Naive B cell (primary cell): ENCODE data around the gene MFSD6. TPM values are rescaled to one million over a fixed set of nuclear protein-coding genes. Genes with fewer than 3 reads are reported as not detected.
"Not testable (repeated sequence)": the region's sequence is repeated elsewhere in the genome, so short reads cannot be mapped to it uniquely, and the experiment has no call there.

Experiments
- ATAC-seq, 2 donors: fragments of 150-1000 bp; cut with Tn5 transposase; 2 replicates each; pipeline ENCODE4 v1.10.0; 2021; ENCODE audit warnings: low read depth in 2 of 2, mild to moderate bottlenecking in 2 of 2, moderate library complexity in 2 of 2
- DNase-seq: peaks from one replicate; pipeline ENCODE4 v3.0.0; 2022
- H3K27ac Mint-ChIP-seq, 6 donors: one replicate each; pipeline ENCODE4 v1.8.0; 2020 to 2022; ENCODE audit warnings: mild to moderate bottlenecking in 6 of 6, mixed read lengths in 6 of 6, moderate library complexity in 5 of 6, inconsistent platforms in 2 of 6
- H3K27me3 Mint-ChIP-seq, 3 donors: one replicate each; pipeline ENCODE4 v1.8.0; 2021 to 2022; ENCODE audit warnings: mixed read lengths in 3 of 3, mild to moderate bottlenecking in 1 of 3
- H3K36me3 Mint-ChIP-seq, 2 donors: one replicate each; pipeline ENCODE4 v1.8.0; 2020 to 2022; ENCODE audit warnings: mixed read lengths in 2 of 2, inconsistent platforms in 1 of 2, mild to moderate bottlenecking in 1 of 2
- H3K4me1 Mint-ChIP-seq, 3 donors: one replicate each; pipeline ENCODE4 v1.8.0; 2020 to 2022; ENCODE audit warnings: mixed read lengths in 3 of 3, inconsistent platforms in 1 of 3, mild to moderate bottlenecking in 1 of 3, moderate library complexity in 1 of 3
- H3K4me3 Mint-ChIP-seq, 8 donors: one replicate each; pipeline ENCODE4 v1.8.0; 2020 to 2022; ENCODE audit warnings: mild to moderate bottlenecking in 8 of 8, mixed read lengths in 8 of 8, moderate library complexity in 8 of 8, inconsistent platforms in 2 of 8
- H3K9me3 Mint-ChIP-seq, 7 donors: one replicate each; pipeline ENCODE4 v1.8.0; 2020 to 2022; ENCODE audit warnings: mixed read lengths in 7 of 7, mild to moderate bottlenecking in 5 of 7, inconsistent platforms in 2 of 7, moderate library complexity in 1 of 7
- polyA plus RNA-seq, 6 donors: library from polyadenylated mRNA; unstranded; fragments of 300-500 nt; fragmentation: Illumina TruSeq; gene quantifications; one replicate each; pipeline ENCODE4 v1.2.3, GENCODE V29; 2021; ENCODE audit warnings: low read depth in 6 of 6

MFSD6 gene
- polyA plus RNA-seq, 6 donors from 2014 or later: 2.0 to 16.7 (median 12.0) TPM

DNA sequence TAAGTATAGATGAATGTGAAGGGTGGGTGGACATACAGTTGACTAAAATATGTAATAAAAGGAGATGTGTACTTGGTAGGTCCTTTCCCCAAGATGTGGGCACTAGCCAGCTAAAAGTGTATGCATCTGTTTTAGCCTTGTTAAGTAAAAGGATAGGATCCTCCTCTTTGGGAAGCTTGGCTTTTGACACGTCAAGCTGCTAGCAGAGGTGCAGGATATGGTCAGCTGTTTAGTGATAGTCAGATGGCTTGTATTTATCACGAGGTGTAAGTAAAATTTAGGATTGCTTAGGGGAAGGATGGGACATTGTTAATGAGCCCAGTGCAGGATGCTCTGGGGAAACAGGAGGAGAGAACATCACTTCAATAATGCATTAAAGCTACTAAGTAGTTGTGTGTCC, 1.5 kb downstream of the MFSD6 start:
- Mint-ChIP-seq H3K4me1 (peaks cover 28 to 37% (median 31%) of the 10 kb centered on the region in 3 donors), H3K4me3 (peak overlapping the region; percentile 7 to 95 (median 90)), H3K27me3 (no peaks in the 10 kb centered on the region), H3K9me3 (no peaks in the 10 kb centered on the region), H3K27ac (peak overlapping the region in 5 of 6 donors; percentile 6 to 97 (median 95)), H3K36me3 (no peaks in the 10 kb centered on the region)
- DNase-seq: no peak
- no peak for ATAC-seq

DNA sequence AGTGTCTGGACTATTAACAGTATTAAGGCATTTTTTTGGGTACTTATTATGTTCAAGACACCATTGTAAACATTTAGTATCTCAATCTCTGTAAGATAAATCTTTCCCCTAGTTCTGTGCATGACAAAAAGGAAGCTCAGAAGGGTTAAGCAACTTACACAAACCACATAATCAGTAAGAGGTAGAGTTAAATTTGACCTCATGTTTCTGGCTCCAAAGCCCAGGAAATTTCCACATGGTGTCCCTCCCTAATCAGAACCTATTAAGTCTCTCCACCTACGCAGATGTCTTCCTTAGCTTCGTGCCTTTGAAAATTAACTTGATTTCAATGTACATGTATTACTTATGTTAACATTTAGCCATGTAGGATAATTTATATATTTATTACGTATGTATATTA, 2.0 kb downstream of the MFSD6 start:
- DNase-seq: no peak
- Mint-ChIP-seq H3K36me3 (no peaks in the 10 kb centered on the region), H3K27me3 (no peaks in the 10 kb centered on the region), H3K9me3 (no peaks in the 10 kb centered on the region), H3K4me1 (peaks cover 28 to 38% (median 31%) of the 10 kb centered on the region in 3 donors), H3K4me3 (peak overlapping the region in 5 of 8 donors; percentile 31 to 93 (median 88)), H3K27ac (peak overlapping the region in 2 of 6 donors; percentile 89 to 96)
- no peak for ATAC-seq

GRCh38 chr2:190412966-190413365, 4.8 kb downstream of the MFSD6 start:
- ATAC-seq (no peak), DNase-seq (no peak)
- Mint-ChIP-seq H3K4me3 (peak overlapping the region in 2 of 8 donors; percentile 13 to 44), H3K4me1 (peaks cover 33 to 54% (median 37%) of the 10 kb centered on the region in 3 donors), H3K36me3 (no peaks in the 10 kb centered on the region), H3K27ac (peak overlapping the region in 4 of 6 donors; percentile 13 to 89 (median 30)), H3K27me3 (no peaks in the 10 kb centered on the region), H3K9me3 (no peaks in the 10 kb centered on the region)

GRCh38 chr2:190413421-190413820, 5.3 kb downstream of the MFSD6 start:
- H3K9me3 Mint-ChIP-seq: no peaks in the 10 kb centered on the region
- peak overlapping the region in 4 of 6 donors; percentile 36 to 89 (median 64) for H3K27ac Mint-ChIP-seq
- ATAC-seq (no peak), DNase-seq (no peak)
- H3K36me3 Mint-ChIP-seq: no peaks in the 10 kb centered on the region
- H3K4me3 Mint-ChIP-seq: peak overlapping the region in 1 of 8 donors; percentile 12
- H3K27me3 Mint-ChIP-seq: no peaks in the 10 kb centered on the region
- peaks cover 33 to 59% (median 40%) of the 10 kb centered on the region in 3 donors for H3K4me1 Mint-ChIP-seq

DNA sequence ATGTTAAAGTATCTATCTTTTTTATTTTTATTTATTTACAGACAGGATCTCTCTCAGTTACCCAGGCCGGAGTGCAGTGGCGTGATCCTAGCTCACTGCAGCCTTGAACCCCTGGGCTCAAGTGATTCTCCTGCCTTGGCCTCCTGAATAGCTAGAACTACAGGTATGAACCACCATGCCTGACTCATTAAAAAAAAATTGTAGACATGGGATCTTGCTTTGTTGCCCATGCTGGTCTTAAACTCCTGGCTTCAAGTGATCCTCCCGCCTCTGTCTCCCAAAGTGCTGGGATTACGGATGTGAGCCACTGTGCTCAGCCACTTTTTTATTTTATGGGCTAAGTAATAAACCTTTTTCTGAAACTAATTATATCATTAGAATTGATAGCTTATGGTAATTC, 7.1 kb downstream of the MFSD6 start:
- no peak for DNase-seq
- ATAC-seq: no peak
- no peak overlapping the region for H3K4me3 Mint-ChIP-seq
- H3K27ac Mint-ChIP-seq: peak overlapping the region in 5 of 6 donors; percentile 10 to 93 (median 56)
- peaks cover 29 to 60% (median 46%) of the 10 kb centered on the region in 3 donors for H3K4me1 Mint-ChIP-seq
- H3K27me3 Mint-ChIP-seq: no peaks in the 10 kb centered on the region
- H3K36me3 Mint-ChIP-seq: peaks cover 0 to 12% of the 10 kb centered on the region in 2 donors
- no peaks in the 10 kb centered on the region for H3K9me3 Mint-ChIP-seq

- Mint-ChIP-seq H3K4me1 (peaks cover 37 to 66% (median 54%) of the 10 kb centered on the region in 3 donors), H3K4me3 (peak overlapping the region in 4 of 8 donors; percentile 13 to 69 (median 53)), H3K27me3 (no peaks in the 10 kb centered on the region), H3K27ac (peak overlapping the region; percentile 0 to 93 (median 51)), H3K36me3 (peaks cover 0 to 12% of the 10 kb centered on the region in 2 donors), H3K9me3 (no peaks in the 10 kb centered on the region)
- DNase-seq (no peak), ATAC-seq (peak; percentile 51 to 60)
These were observed 7.9 kb downstream of the MFSD6 start for GRCh38 chr2:190415794-190416775.

DNA sequence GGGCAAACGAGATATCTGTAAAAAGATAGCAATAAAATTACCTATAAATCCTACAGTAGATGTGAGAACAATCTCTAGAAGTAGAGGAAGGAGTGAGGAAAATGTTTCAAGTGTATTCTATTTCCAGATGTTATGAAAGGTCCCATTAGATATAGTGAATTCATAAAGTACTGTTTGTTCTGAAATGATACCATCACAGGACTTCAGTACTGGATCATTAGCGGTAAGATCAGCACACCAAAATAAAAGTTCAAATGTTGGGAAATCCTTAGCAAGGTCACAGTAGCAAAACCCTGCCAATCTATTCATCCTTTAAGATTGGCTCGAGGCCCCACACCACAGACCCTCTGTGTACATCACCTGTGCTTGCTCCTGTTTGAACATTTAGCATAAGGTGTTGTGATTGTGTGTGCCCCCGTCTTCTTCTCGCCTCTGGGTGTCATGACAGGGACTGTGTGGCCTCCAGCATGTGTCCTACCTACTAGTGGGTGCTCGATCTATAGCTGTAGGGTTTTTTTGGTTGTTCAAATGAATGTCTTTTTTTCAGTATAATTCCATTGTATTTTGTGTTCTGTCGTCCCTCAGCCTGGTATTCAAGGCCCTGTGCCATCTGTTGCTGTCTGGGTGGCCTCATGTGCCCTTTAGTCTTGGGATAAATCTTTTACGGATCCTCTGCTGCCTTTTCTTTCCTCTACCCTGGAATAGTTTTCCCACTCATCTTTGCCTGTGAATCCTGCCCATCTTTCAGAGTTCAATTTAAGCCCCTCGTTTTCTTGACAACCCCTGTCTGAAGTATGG, 9.1 kb downstream of the MFSD6 start:
- peaks cover 36 to 67% (median 59%) of the 10 kb centered on the region in 3 donors for H3K4me1 Mint-ChIP-seq
- peak overlapping the region in 4 of 6 donors; percentile 31 to 91 (median 60) for H3K27ac Mint-ChIP-seq
- no peak for ATAC-seq
- H3K27me3 Mint-ChIP-seq: no peaks in the 10 kb centered on the region
- H3K4me3 Mint-ChIP-seq: peak overlapping the region in 2 of 8 donors; percentile 9 to 35
- peaks cover 0 to 12% of the 10 kb centered on the region in 2 donors for H3K36me3 Mint-ChIP-seq
- H3K9me3 Mint-ChIP-seq: no peaks in the 10 kb centered on the region
- no peak for DNase-seq

- H3K27ac Mint-ChIP-seq: peak overlapping the region in 3 of 6 donors; percentile 33 to 86 (median 65)
- peaks cover 35 to 62% (median 57%) of the 10 kb centered on the region in 3 donors for H3K4me1 Mint-ChIP-seq
- H3K27me3 Mint-ChIP-seq: no peaks in the 10 kb centered on the region
- no peak for DNase-seq
- peaks cover 0 to 12% of the 10 kb centered on the region in 2 donors for H3K36me3 Mint-ChIP-seq
- H3K9me3 Mint-ChIP-seq: no peaks in the 10 kb centered on the region
- peak overlapping the region in 1 of 8 donors; percentile 64 for H3K4me3 Mint-ChIP-seq
- ATAC-seq: no peak
These were observed 10.6 kb downstream of the MFSD6 start for GRCh38 chr2:190418727-190419126.

- Mint-ChIP-seq H3K4me3 (no peak overlapping the region), H3K4me1 (peaks cover 32 to 59% (median 53%) of the 10 kb centered on the region in 3 donors), H3K36me3 (peaks cover 0 to 17% of the 10 kb centered on the region in 2 donors), H3K27ac (peak overlapping the region in 3 of 6 donors; percentile 9 to 71 (median 22)), H3K9me3 (no peaks in the 10 kb centered on the region), H3K27me3 (no peaks in the 10 kb centered on the region)
- ATAC-seq (no peak), DNase-seq (no peak)
These were observed 12.6 kb downstream of the MFSD6 start for GRCh38 chr2:190420801-190421200.

- no peak for ATAC-seq
- no peak overlapping the region for H3K4me3 Mint-ChIP-seq
- peak overlapping the region in 1 of 6 donors; percentile 17 for H3K27ac Mint-ChIP-seq
- H3K27me3 Mint-ChIP-seq: no peaks in the 10 kb centered on the region
- peaks cover 27 to 41% (median 40%) of the 10 kb centered on the region in 3 donors for H3K4me1 Mint-ChIP-seq
- peaks cover 0 to 4% (median 0%) of the 10 kb centered on the region in 7 donors for H3K9me3 Mint-ChIP-seq
- DNase-seq: no peak
- peaks cover 0 to 10% of the 10 kb centered on the region in 2 donors for H3K36me3 Mint-ChIP-seq
These were observed 17.2 kb downstream of the MFSD6 start for GRCh38 chr2:190425221-190425866.

- Mint-ChIP-seq H3K4me3 (no peak overlapping the region), H3K36me3 (peaks cover 0 to 10% of the 10 kb centered on the region in 2 donors), H3K9me3 (peaks cover 0 to 4% (median 0%) of the 10 kb centered on the region in 7 donors), H3K4me1 (peaks cover 21 to 33% (median 32%) of the 10 kb centered on the region in 3 donors), H3K27me3 (no peaks in the 10 kb centered on the region), H3K27ac (peak overlapping the region in 2 of 6 donors; percentile 17 to 57)
- DNase-seq: no peak
- no peak for ATAC-seq
These were observed 17.9 kb downstream of the MFSD6 start for GRCh38 chr2:190425883-190426658.

DNA sequence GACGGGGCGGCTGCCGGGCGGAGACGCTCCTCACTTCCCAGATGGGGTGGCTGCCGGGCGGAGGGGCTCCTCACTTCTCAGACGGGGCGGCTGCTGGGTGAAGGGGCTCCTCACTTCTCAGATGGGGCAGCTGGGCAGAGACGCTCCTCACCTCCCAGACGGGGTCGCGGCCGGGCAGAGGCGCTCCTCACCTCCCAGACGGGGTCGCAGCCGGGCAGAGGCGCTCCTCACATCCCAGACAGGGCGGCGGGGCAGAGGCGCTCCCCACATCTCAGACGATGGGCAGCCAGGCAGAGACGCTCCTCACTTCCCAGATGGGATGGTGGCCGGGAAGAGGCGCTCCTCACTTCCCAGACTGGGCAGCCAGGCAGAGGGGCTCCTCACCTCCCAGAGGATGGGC, 22.7 kb downstream of the MFSD6 start:
- DNase-seq, H3K27ac Mint-ChIP-seq, H3K4me3 Mint-ChIP-seq, H3K27me3 Mint-ChIP-seq, H3K9me3 Mint-ChIP-seq, H3K36me3 Mint-ChIP-seq, ATAC-seq: not testable (repeated sequence)
- peaks cover 25 to 53% (median 43%) of the 10 kb centered on the region in 3 donors for H3K4me1 Mint-ChIP-seq
